NK-92 treated with Interleukin-12 subunit alpha and Interleukin-12 subunit beta, amount 100 ng/mL, for 24 hours (cell line): Measurements from ENCODE around the gene TEX54.
A peak's percentile ranks its signal among the peaks of the same experiment; 100 is the strongest.
"Not testable (repeated sequence)": the region's sequence is repeated elsewhere in the genome, so short reads cannot be mapped to it uniquely, and the experiment has no call there.

Source experiments
- DNase-seq: peaks from one replicate; lab custom pipeline; 2025; lab: John Stamatoyannopoulos, UW

Gene TEX54

DNA sequence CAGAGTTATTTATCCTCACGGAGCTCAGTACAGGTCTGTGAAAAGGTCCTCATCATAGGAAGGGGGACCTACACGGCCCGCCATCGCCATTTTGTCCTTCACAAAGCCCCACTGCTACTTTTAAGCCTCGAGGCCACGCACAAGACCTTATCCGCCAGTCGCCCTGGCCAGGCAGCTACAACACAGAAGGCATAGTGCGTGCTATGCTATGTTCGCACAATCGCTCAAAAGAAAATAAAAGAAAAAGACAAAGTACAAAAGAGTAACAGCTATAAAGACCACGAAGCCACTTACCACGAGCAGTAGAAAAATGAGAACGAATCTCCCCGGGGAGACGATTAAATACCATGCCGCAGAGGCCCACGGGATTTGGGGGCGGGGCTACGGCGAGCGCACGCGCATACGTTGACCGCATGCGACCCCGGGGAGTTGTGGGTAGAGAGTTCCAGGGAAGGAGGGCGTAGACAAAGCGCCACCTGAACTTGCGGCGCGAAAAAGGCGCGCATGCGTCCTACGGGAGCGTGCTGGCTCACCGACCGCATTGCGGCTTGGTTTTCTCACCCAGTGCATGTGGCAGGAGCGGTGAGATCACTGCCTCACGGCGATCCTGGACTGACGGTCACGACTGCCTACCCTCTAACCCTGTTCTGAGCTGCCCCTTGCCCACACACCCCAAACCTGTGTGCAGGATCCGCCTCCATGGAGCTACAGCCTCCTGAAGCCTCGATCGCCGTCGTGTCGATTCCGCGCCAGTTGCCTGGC is 23.1 kb upstream of the TEX54 start:
- DNase-seq, result peak; percentile 97

DNA sequence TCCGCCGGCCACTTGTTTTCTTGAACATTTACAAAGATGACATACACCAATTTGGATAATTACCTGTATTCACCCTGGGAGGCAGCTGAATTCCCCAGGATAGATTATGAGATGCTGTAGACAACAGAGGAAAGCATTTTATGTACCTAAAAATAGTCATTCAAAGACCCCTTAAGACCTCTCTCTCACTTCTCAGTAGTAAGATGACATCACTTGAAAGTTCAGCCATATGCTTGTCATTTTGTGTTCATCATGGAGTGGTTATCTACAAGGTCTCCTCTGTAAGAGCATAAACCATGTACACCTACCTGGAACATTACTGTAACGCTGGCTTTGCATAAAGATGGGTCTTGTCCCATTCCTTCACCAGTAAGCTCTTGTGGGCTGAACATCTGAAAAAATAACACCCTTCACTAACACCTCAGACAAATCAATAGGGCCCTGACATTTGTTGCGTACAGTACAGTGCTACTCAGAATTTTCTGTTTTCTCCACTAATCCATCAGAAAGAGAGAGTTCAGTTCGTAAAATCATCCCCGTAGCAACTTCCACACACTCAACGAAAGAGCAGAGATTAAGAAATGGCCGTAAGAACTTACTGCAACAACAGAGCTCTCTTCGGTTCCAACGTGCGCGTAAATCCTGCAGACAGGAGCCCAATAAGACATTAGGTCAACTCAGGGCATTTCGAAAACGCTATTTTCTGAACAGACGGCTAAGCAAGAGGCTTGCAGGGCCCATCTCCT is 22.4 kb upstream of the TEX54 start:
- DNase-seq, result no peak

DNA sequence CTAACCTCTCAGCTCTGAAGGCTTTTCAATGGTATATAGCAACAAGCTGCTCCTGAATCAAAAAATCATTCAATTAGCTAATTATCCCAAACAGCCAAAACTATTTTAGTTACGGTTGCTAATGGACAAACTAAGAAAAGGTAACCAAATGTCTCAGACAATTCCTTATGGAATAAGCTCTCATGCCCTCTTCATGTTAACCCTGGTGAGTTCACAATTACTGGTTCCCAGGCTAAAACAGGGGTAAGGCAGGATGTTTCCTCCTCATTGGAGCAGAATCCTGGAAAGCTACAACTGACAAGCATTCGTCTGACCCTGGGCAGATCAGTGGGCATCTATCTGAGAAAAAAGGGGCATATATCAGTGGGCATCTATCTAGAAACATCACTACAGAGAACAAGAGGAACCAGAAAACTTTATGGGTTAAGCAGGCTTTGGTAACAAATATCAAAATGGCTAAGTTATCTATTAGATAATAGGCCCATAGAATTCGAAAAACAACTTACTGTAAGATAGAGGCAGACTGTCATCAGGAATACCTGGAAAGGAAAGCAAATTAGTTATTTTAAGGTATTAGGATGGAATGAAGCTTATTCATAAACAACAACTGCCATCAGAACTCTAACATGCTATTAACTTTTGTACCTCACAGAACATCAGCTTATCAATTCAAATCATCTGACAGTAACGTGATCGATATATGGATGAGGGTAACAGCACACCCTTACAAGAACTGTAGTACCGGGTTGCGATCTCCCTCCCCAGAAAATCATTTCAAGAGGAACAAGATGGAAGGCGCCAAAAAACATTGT is 21.6 kb upstream of the TEX54 start:
- DNase-seq, result no peak

DNA sequence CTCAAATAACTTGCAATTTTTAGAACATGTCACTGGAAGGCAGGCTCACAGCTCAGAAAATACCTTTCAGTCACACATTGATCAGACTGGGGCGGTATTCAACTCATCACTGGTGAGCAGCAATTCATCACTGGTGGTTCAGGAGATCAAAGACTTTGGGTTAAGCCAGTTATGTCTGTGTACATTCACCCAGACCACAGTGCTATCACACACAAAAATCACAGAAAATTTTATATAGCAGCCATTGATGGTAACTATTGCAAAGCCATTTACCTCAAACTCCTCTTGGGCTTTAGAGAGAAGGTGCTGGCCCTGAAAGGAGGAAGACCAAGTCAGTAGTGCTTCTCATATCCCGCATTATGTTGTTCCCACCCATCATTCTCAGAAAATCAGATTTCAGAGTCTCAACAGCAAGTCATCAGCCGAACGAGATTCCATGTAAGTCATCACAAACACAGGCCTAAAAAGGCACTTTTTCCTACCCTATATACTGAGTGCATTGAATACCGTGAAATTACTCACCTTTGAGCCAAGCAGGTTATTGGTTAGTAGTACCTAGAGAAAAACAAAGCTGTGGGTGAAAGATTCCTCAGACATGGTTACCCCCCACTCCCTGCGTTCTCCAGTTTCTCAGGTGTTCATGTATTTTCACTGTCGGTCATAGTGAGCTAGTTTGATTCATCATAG is 20.8 kb upstream of the TEX54 start:
- no peak for DNase-seq

DNA sequence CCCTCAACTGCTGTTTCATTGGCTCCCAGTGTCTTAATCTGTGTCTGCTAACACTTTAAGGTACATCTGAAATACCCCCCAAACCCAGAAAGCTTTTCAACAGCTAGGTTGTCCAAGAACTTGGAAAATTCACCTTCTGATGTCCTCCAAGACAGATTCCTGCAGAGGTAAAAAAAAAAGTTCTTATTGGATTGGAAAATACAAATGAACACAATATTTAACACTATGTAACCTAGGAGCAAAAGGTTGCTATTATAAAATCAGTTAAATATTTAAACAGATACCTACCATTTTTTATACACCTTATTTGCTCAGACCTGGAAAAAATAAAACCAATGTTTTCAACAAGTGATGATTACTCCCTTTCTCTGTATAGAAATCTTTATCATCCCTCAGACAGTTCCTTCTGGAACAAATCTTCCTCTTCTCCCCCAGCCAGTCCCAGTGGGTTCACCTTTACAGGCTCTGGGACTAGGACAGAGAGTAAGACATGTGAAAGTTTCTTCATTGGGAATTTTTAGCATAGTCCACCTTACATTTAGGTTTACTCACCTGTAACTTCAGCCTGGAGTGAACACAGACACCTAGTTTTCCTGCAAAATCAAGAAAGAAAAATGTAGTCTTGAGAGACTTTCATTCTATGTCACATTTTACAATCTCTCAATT is 20.0 kb upstream of the TEX54 start:
- no peak for DNase-seq

DNA sequence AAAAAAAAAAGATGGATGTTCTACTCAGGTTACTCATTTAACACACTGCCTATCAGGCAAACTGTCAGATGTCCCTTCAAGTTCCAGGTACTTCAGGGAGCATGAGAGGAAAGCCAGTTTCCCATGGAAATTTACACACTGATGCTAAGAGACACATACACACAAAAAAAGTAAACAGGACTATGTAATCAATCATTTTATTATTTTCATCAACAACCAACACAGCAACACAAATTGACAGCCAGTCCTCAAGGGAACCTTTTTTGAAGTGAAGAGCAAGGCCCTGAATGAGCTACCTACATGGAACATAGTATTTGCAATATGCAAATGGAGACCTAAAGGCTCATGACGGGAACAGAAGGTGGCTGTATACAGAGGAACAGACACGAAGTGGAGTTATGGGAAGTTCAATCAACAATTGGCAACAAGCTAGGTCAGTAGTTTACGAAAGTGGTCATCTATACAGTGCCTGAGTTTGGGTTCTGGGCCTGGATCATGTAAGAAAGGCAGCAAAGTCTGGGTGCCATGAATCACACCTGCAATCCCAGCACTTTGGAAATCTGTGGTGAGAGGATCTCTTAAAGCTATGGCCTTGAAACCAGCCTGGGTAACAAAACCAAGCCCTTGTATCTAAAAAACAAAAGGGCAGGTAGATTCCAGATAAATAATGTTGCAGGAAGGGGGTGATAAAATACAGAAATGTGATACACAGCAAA is 19.3 kb upstream of the TEX54 start:
- DNase-seq, result no peak

DNA sequence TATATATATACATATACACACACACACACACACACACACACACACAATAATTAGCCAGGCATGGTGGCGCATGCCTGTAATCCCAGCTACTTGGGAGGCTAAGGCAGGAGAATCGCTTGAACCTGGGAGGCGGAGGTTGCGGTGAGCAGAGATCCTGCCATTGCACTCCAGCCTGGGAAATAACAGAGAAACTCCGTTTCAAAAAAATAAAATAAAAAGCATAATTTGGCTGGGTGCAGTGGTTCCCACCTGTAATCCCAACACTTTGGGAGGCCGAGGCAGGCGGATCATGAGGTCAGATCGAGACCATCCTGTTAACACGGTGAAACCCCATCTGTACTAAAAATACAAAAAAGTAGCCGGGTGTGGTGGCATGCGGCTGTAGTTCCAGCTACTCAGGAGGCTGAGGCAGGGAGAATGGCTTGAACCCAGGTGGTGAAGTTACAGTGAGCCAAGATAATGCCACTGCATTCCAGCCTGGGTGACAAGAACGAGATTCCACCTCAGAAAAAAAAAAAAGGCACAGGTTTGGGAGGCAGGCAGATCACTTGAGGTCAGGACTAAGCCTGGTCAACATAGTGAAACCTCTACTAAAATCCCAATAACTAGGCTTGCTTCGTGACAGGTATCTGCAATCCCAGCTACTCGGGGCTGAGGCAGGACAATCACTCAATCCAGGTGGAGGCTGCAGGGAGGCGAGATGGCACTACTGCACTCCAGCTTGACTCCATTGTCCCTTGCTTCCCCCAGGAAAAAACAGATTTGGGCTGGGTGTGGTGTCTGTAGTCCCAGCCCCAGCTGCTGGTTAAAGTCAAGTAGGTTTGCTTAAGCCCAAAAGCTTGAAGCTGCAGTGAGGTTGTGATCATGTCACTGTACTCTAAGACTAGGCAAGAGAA is 18.5 kb upstream of the TEX54 start:
- no peak for DNase-seq

DNA sequence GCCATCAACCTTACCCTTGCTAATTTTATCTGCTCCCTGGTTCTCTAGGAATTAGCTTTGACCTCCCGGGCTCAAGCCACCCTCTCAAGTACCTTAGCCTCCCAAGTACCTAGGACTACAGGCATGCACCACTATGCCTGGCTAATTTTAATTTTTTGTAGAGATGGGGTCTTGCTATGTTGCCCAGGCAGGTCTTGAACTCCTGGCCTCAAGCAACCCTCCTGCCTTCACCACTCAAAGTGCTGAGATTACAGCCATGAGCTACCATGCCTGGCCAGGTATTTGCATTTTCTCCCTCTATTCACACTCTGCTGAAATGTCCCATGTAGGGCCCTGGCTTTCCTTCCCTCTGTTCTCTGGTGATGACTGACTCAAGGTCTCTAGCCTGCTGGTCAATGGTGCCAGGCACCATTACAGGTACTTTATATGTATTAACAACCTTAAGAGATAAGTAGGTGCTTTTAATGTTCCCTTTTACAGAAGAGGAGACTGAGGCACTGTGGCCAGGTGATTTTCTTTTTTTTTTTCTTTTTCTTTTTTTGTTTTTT is 15.2 kb upstream of the TEX54 start:
- no peak for DNase-seq

DNA sequence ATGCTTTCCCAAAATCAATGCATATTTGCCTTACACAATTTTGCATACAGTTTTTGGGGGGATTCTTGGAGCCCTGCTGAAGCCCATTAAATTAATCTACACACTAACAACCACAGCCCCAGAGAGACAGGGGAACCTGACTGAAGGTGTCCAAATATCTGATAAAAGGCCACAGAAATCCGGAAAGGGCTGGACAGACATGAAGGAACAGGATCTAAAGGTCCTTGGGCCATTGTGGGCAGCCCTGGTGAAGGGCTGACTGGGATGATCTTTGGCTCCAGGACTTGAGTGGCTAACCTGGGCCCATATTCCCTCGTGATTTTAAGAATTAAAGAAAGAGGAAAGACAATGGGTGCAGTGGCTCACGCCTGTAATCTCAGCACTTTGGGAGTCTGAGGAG is 13.5 kb upstream of the TEX54 start:
- no peak for DNase-seq

DNA sequence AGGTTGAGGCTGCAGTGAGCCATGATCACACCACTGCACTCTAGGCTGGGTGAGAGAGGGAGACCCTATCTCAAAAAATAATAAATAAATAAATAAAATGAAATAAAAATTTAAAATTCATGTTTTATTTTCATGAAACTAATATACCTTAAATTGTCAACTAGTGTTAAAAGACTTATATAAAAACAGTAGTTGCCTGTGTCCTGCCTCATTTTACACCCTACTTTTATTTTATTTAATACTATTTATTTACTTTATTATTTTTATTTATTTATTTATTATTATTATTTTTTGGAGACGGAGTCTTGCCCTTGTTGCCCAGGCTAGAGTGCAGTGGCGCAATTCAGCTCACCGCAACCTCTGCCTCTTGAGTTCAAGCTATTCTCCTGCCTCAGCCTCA is 11.5 kb upstream of the TEX54 start:
- no peak for DNase-seq

DNA sequence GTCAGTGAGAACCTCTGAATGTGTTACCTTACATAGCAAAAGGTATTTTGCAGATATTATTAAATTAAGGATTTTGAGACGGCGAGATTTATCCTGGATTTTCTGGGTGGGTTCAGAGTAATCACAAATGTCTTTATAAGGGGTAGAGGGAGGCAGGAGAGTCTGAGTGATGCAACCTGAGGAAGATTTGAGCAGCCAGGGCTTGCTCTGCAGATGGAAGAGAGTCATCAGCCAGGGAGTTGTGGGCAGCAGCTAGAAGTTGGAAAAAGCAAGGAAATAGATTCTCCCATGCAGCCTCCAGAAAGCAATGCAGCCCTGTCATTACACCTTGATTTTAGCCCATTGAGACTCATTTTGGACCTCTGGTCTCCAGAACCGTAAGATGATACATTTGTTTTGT is 10.8 kb upstream of the TEX54 start:
- no peak for DNase-seq

DNA sequence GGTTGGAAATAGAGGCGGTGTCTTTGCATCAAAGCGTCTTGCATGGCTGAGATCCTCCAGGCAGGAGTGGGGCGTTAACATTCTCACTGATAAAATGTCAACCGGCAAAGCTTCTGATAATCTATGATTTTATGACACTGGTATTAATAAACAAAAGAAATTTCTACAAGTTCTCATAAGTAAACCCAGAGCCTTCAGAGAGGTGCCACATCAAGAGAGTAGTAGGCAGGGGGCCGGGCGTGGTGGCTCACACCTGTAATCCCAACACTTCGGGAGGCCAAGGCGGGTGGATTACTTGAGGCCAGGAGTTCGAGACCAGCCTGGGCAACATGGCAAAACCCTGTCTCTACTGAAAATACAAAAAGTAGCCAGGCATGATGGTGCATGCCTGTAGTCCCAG is 10.2 kb upstream of the TEX54 start:
- not testable (repeated sequence) for DNase-seq

DNA sequence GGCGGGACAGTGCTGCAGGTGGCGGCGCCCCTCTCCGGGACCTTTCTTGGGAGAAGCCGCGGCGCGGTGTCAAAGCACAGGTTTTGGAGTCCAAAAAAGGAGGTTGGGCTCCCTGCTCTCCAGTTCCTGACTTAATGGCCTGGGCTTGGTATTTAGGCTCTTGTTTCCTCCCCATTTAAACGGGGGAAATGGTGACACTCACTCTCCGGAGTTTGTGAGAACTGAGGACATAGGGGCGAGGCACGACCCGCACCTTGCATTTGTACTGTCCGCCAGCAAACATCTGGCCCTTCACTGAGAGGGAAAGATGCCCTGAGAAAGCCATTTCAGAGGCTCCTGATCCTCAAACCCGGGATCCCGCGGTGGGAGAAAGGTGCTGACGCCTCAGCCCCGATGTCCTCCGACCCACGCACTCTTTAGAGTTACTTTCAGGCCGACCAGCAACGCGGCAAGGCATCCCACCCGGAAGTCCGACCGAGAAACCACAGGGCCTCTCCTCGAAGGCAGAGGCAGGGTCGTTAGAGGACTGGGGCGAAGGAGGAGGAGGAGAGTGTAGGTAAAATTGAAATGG is 9.6 kb upstream of the TEX54 start:
- DNase-seq, result no peak

DNA sequence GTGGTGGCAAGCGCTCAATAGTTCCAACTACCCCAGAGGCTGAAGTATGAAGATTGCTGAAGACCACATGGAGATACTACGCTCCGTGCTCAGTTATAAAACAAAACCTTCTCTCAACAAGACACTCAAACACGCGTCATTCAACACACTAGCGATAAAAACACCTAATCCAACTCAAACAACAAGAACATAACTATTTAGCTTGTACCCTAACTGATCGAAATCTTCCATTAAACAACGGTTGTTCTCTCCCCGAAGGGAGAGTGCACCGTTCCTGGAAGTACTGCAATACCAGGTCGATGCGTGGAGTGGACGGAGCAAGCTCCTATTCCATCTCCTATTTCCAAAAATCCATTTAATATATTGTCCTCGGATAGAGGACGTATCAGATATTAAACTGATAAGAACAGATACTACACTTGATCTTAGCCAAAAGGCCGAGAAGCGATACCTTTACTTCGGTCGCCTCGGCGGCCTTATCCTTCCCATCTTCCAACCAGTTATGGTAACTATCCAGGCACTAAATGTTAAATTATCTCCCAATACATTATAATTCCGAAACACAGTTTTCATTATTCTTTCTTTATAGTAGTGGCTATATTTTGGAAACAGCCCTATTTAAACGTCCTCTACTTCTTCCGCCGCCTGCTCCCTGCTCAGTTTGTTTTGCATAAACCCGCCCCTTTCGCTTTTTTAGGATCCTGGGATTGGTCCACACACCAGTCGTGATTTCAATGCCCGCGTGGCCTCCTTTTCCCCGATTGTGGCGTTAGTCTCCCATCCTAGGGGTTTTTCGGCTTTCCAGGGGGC is 8.9 kb upstream of the TEX54 start:
- peak; percentile 75 for DNase-seq

DNA sequence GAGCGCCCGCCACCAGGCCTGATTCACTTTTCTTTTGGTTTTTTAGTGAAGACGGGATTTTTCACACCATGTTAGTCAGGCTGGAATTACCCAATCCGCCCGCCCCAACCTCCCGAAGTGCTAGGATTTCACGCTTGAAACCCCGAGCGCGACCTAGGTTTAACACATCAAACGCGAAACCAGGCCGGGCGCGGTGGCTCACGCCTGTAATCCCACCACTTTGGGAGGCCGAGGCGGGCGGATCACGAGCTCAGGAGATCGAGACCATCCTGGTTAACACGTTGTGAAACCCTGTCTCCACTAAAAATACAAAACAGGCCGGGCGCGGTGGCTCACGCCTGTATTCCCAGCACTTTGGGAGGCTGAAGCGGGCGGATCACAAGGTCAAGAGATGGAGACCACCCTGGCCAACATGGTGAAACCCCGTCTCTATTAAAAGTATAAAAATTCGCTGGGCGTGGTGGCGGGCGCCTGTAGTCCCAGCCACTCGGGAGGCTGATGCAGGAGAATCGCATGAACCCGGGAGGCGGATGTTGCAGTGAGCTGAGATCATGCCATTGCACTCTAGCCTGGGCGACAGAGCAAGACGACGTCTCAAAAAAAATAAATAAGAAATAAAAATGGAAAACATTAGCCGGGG is 8.2 kb upstream of the TEX54 start:
- peak; percentile 86 for DNase-seq

DNA sequence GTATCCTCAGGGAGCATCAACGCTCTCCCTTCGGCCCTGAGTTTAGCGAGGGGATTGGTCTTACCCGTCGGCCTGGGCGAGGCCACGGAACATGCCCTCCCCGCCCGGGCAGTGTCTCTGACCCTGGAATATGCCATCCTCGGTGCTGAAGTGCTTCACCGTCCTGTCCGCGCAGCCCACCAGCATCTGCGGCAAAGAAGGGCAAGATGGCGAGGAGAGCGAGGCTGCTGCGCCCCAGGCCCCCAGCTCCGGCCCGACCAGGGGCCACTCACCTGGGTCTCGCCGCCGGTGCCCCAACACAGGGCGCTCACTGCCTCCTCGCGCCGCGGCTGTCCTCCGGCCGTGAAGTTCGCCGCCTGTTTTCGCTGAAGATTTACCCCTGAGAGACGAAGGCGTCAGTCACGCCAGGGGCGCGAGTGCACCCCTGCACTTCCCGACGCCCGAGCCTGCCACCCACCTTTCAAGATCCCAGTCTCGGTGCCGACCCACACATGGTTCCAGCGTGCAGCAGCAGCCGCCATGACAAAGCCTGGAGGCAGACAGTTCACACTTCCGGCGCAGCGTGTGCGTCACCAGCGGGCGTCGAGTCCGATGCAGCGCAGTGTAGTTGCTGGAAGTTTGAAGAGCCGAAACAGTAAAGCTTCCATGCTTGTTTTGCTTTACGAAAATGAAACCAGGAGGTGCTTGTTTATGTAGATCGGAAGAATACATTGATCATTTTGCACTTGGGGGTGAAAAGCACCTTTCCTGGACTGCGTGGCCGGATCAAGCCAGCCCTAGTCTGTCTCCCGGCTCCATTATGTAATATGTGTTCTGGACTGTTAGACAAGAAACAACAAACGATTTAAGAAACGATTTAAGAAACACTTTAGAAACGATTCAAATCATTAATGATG is 6.7 kb upstream of the TEX54 start, which contains the start of gene WDR74:
Gene WDR74 (minus strand): TSS at position 541 of the 896 bp plus-strand sequence. CDS start 20 bp downstream, at position 521.
- peak; percentile 76 for DNase-seq

DNA sequence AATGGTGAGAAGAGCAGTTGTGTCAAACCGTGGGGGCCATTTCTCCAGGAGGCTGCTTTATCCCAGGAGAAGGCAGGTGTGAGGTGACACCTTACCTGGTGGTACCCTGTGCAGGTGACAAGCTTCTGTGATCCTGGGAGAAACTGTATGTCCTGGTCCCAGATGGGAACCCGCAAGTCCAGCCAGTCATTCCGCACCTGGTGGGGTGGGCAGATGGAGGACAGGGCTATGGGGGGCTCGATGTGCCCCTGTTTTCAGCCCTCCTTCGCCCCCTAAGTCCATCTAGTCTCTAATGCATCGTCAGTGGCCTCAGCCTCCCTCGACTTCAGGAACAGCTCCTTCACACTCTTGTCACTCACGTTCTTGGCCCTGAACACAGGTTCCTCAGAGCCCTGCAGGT is 2.7 kb upstream of the TEX54 start:
- no peak for DNase-seq
